Measurements from ENCODE around the gene ENTREP3. TPM values are rescaled to one million over a fixed set of nuclear protein-coding genes. Genes with fewer than 3 reads are reported as not detected.
A peak's percentile ranks its signal among the peaks of the same experiment; 100 is the strongest.

The ENTREP3 gene
- total and polyA plus RNA-seq, 2 donors from 2014 or later, result 19.8 to 22.8 TPM

DNA sequence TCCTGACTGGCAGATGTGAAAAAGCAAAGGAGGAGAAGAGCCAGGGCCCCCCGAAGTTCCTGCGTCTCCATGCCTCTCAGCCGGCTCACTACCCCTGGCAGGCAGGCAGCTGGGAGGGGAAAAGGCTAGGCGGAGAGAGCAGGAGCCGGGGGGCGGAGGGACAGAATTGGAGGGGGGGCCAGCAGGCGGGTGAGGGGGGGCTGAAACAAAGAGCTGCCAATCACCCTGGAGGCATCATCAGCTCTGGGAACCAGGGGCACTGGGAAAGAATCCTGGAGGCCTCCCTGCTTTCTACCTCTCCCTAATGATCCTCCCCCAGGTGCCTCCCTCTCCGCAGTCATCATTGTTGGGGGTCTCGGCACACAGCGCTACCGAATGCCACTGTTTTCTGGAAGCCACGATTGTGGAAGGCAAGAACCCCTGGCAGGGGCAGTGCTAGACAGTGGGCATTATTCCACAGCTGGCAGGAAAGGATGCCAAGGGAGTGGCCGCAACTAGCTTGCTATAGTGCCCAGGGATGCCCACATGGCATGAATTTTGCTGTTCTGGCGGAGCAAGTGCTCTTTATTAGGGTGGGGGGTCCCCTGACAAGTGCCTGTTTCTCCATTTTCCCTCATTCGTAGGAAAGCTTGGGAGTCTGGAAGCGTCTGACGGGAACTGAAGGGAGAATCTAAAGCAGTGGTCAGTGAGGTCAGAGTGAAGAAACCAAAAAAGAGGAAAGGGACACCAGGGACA lies 47.3 kb downstream of the ENTREP3 start, which contains the start of gene THBS3:
TSS of gene THBS3 (minus strand) at position 92 of the 735 bp plus-strand sequence. CDS start at position 71, 21 bp downstream.
- Histone ChIP-seq H3K4me3 (ENCODE audit: low read length in 3 of 3) (peak within 1 kb of the TSS; percentile 70 to 100 (median 76)), H3K4me1 (ENCODE audit: control insufficient read depth in 2 of 3, insufficient read depth in 2 of 3, low read depth in 1 of 3, low read length in 3 of 3) (peaks cover 0 to 13% (median 9%) of the 10 kb centered on the region in 3 donors), H3K27me3 (ENCODE audit: control insufficient read depth, insufficient read depth, low read length) (no peaks in the 10 kb centered on the region), H3K36me3 (ENCODE audit: control insufficient read depth in 2 of 3, insufficient read depth in 3 of 3, low read length in 3 of 3) (peaks cover 0 to 5% (median 2%) of the 10 kb centered on the region in 3 donors), H3K9me3 (ENCODE audit: control insufficient read depth in 2 of 3, insufficient read depth in 1 of 3, low read length in 3 of 3) (no peaks in the 10 kb centered on the region), H3K9ac (ENCODE audit: low read length in 3 of 3) (peak within 1 kb of the TSS; percentile 73 to 99 (median 74)), H3K27ac (ENCODE audit: low read depth in 2 of 2, low read length in 2 of 2) (peak within 1 kb of the TSS; percentile 97 to 100)
- TF ChIP-seq, protein P1, sequence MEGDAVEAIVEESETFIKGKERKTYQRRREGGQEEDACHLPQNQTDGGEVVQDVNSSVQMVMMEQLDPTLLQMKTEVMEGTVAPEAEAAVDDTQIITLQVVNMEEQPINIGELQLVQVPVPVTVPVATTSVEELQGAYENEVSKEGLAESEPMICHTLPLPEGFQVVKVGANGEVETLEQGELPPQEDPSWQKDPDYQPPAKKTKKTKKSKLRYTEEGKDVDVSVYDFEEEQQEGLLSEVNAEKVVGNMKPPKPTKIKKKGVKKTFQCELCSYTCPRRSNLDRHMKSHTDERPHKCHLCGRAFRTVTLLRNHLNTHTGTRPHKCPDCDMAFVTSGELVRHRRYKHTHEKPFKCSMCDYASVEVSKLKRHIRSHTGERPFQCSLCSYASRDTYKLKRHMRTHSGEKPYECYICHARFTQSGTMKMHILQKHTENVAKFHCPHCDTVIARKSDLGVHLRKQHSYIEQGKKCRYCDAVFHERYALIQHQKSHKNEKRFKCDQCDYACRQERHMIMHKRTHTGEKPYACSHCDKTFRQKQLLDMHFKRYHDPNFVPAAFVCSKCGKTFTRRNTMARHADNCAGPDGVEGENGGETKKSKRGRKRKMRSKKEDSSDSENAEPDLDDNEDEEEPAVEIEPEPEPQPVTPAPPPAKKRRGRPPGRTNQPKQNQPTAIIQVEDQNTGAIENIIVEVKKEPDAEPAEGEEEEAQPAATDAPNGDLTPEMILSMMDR (IDR thresholded peaks at IDR 0.05; ENCODE audit: borderline replicate concordance, extremely low read depth, insufficient read depth), result no peak
- FAIRE-seq (no peak), DNase-seq (peak; percentile 64 to 85 (median 74))
- intact Hi-C loops (cut with DNase I), result no loop called here

DNA sequence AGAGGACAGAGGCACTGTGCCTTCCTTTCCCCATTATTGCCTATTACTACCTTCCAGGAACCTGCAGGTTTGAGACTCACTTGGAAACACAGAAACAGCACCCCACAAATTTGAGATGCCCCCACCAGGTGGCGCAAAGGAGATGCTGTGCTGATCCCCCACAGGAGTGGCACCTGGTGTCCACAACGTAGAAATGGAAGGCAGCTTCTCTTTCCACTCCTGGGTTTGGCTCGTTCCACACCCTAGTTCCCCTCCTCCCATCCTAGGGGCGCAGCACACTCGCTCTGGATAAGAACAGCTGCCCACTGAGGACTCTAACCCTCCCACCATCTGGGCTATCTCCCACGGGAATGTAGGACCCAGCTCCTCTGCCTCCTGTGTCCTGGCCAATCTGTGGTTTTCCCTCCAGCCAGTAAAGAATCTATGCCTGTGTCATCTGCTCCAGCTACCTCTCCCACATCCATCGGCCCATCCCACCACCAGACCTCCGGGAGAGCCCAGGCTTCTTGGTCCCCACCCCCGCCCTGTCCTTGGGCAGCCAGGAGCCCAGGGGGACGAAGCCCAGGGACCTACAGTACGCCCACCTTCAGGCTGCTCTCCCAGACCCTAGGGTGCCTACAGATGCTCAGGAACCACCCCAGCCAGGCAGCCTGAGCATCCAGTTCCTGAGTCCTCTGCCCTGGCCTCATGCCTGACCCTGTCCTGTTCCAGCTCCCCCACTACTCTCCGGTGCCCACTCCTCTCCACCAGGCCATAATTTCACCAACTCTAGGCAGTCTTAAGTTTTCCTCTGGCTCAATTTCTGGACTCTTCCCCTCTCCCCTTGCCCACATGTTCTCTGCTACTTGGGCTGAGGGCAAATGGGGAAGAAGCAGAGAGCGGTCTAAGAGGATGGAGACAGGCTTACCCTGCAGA lies 48.1 kb downstream of the ENTREP3 start:
- H3K27ac ChIP-seq (ENCODE audit: low read depth in 2 of 2, low read length in 2 of 2), result peak overlapping the region; percentile 48 to 55
- TF ChIP-seq, protein P1 (IDR thresholded peaks at IDR 0.05; ENCODE audit: borderline replicate concordance, extremely low read depth, insufficient read depth), result peak; percentile 77
- DNase-seq (peak; percentile 88 to 92 (median 90)), FAIRE-seq (no peak)
- peak overlapping the region in 1 of 3 donors; percentile 100 for H3K4me3 ChIP-seq (ENCODE audit: low read length in 3 of 3)
- H3K36me3 ChIP-seq (ENCODE audit: control insufficient read depth in 2 of 3, insufficient read depth in 3 of 3, low read length in 3 of 3), result peaks cover 0 to 5% (median 2%) of the 10 kb centered on the region in 3 donors
- H3K9me3 ChIP-seq (ENCODE audit: control insufficient read depth in 2 of 3, insufficient read depth in 1 of 3, low read length in 3 of 3), result no peaks in the 10 kb centered on the region
- H3K9ac ChIP-seq (ENCODE audit: low read length in 3 of 3), result peak overlapping the region in 1 of 3 donors; percentile 55
- no peaks in the 10 kb centered on the region for H3K27me3 ChIP-seq (ENCODE audit: control insufficient read depth, insufficient read depth, low read length)
- peaks cover 0 to 13% (median 9%) of the 10 kb centered on the region in 3 donors for H3K4me1 ChIP-seq (ENCODE audit: control insufficient read depth in 2 of 3, insufficient read depth in 2 of 3, low read depth in 1 of 3, low read length in 3 of 3)
- intact Hi-C loops (cut with DNase I), result no loop called here

DNA sequence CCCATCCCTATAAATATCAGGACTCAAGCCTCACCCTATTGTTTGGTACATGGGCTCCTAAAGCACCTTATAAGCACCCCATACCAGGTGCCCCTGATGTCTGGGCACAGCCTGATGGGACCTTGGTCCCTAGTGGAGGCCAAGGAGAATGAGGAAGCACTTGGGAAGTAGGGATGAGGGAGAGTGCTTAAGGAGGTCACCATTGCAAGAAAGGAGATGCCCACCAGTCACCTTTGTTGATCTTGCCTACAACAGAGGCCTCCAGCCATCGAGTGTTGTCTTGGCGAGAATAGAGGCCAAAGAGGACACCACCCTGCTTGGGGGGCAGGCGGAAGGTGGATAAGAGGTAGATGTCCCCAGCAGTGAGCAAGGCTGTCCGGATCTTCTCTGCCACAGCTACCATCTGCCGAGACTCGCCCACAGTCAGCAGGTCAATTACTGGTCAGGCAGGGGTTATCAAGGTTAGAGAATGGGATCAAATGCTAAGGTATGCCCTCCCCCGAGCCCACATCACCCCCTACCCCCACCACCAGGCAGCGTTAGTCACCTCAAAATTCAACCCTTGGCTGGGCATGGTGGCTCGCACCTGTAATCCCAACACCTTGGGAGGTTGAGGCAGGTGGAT lies 49.2 kb downstream of the ENTREP3 start:
- Histone ChIP-seq H3K4me3 (ENCODE audit: low read length in 3 of 3) (no peak overlapping the region), H3K9me3 (ENCODE audit: control insufficient read depth in 2 of 3, insufficient read depth in 1 of 3, low read length in 3 of 3) (no peaks in the 10 kb centered on the region), H3K27ac (ENCODE audit: low read depth in 2 of 2, low read length in 2 of 2) (no peak overlapping the region), H3K9ac (ENCODE audit: low read length in 3 of 3) (no peak overlapping the region), H3K4me1 (ENCODE audit: control insufficient read depth in 2 of 3, insufficient read depth in 2 of 3, low read depth in 1 of 3, low read length in 3 of 3) (peaks cover 0 to 13% (median 9%) of the 10 kb centered on the region in 3 donors), H3K27me3 (ENCODE audit: control insufficient read depth, insufficient read depth, low read length) (no peaks in the 10 kb centered on the region), H3K36me3 (ENCODE audit: control insufficient read depth in 2 of 3, insufficient read depth in 3 of 3, low read length in 3 of 3) (peaks cover 0 to 5% (median 2%) of the 10 kb centered on the region in 3 donors)
- peak in 1 of 5 donors; percentile 32 for DNase-seq
- TF ChIP-seq, protein P1 (IDR thresholded peaks at IDR 0.05; ENCODE audit: borderline replicate concordance, extremely low read depth, insufficient read depth), result no peak
- intact Hi-C loops (cut with DNase I), result no loop called here
- no peak for FAIRE-seq

Data from kidney (tissue), 14 donors.